ENCODE data around the gene GSTA2. TPM values are rescaled to one million over a fixed set of nuclear protein-coding genes. Genes with fewer than 3 reads are reported as not detected.
"Not testable (repeated sequence)": the region's sequence is repeated elsewhere in the genome, so short reads cannot be mapped to it uniquely, and the experiment has no call there.

GSTA2 gene
- total RNA-seq, 2 donors from 2014 or later, result not detected

DNA sequence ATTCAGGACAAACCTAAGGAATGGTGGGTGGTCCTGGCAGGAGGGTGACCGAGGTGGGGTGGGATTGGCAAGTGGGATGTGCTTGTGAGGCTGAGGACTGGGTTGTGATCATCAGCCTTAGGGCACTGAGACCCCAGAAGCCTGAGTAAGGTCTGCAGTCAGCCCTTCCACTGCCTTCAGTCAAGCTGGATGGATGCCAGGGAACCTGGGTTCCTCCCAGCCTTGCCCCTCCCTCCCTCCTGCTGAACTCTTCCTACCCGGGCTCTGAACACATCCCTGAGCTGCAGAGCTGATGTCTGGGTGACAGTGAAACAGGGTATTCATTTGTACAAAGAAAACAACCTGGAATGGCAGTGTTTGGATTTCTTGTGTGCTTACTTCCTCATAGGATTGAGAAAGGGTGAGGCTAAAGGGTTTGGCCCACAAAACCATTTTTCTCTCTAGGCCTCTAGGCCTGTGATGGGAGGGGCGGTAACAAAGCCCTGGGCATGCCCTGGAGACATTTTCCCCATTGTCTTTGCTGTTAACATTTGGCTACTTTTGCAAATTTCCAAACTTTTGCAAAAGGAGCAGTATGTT lies 19.5 kb upstream of the GSTA2 start:
- H3K27ac Mint-ChIP-seq; H3K4me1 Mint-ChIP-seq (ENCODE audit: low read depth in 2 of 2); H3K36me3 Mint-ChIP-seq; ATAC-seq; DNase-seq (ENCODE audit: low spot score); H3K9me3 Mint-ChIP-seq; H3K4me3 Mint-ChIP-seq: not testable (repeated sequence)
- peaks cover 14 to 33% of the 10 kb centered on the region in 2 donors for H3K27me3 Mint-ChIP-seq

DNA sequence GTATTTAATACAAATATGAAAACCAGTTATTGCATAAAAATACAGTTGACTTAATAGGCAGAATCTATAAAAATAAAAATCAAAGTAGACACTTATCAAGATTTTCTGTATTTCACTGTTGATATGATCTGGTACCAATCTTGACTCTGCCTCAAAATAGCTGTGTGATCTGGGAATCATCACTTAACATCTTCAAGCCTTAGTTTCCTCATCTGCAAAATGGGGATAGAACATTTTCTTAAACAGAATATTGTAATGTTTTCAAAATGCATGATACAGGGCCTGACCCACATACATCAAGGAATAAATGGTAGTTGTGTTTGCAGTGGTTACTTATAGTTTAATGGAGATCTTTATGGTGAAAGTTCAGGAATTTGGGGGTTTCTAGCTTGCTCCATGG lies 18.9 kb upstream of the GSTA2 start:
- H3K9me3 Mint-ChIP-seq; H3K4me3 Mint-ChIP-seq; H3K36me3 Mint-ChIP-seq; H3K27ac Mint-ChIP-seq; ATAC-seq; DNase-seq (ENCODE audit: low spot score); H3K4me1 Mint-ChIP-seq (ENCODE audit: low read depth in 2 of 2): not testable (repeated sequence)
- peaks cover 16 to 38% of the 10 kb centered on the region in 2 donors for H3K27me3 Mint-ChIP-seq

- no peak overlapping the region for H3K4me3 Mint-ChIP-seq
- peaks cover 23 to 54% of the 10 kb centered on the region in 2 donors for H3K27me3 Mint-ChIP-seq
- no peak for ATAC-seq
- no peaks in the 10 kb centered on the region for H3K9me3 Mint-ChIP-seq
- H3K4me1 Mint-ChIP-seq (ENCODE audit: low read depth in 2 of 2), result no peaks in the 10 kb centered on the region
- no peak for DNase-seq (ENCODE audit: low spot score)
- no peak overlapping the region for H3K27ac Mint-ChIP-seq
- no peaks in the 10 kb centered on the region for H3K36me3 Mint-ChIP-seq
Observed at GRCh38 chr6:52779237-52779636, 16.0 kb upstream of the GSTA2 start.

GRCh38 chr6:52776711-52777351 lies 13.6 kb upstream of the GSTA2 start:
- peaks cover 20 to 49% of the 10 kb centered on the region in 2 donors for H3K27me3 Mint-ChIP-seq
- not testable (repeated sequence) for DNase-seq (ENCODE audit: low spot score); H3K9me3 Mint-ChIP-seq; H3K4me3 Mint-ChIP-seq; ATAC-seq; H3K4me1 Mint-ChIP-seq (ENCODE audit: low read depth in 2 of 2); H3K27ac Mint-ChIP-seq; H3K36me3 Mint-ChIP-seq

DNA sequence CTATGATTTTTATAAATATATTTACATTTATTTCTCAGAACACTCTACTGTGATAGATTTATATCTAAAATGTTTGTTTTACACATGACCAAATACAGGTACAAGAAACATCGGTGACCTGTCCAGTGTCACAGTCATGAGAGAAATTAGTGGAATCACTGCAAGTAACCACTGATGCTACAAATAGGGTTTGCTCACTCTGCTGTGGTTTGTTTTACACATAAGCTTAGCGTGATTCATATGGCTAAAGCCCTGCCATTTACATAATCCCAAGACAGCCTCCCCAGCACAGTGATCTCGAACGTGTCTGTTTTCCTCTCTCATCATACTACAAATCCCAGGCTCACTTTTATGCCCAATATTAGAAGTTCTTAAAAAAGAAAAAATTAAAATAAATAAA lies 6.1 kb upstream of the GSTA2 start:
- H3K4me3 Mint-ChIP-seq; ATAC-seq; H3K27ac Mint-ChIP-seq; H3K36me3 Mint-ChIP-seq; H3K27me3 Mint-ChIP-seq; H3K4me1 Mint-ChIP-seq (ENCODE audit: low read depth in 2 of 2); H3K9me3 Mint-ChIP-seq; DNase-seq (ENCODE audit: low spot score): not testable (repeated sequence)

GRCh38 chr6:52767658-52768057 lies 4.4 kb upstream of the GSTA2 start:
- ATAC-seq; H3K4me1 Mint-ChIP-seq (ENCODE audit: low read depth in 2 of 2); DNase-seq (ENCODE audit: low spot score); H3K9me3 Mint-ChIP-seq; H3K4me3 Mint-ChIP-seq; H3K36me3 Mint-ChIP-seq; H3K27ac Mint-ChIP-seq: not testable (repeated sequence)
- peaks cover 6 to 15% of the 10 kb centered on the region in 2 donors for H3K27me3 Mint-ChIP-seq

GRCh38 chr6:52761673-52762491 lies 1.4 kb downstream of the GSTA2 start:
- not testable (repeated sequence) for H3K36me3 Mint-ChIP-seq; DNase-seq (ENCODE audit: low spot score); H3K27ac Mint-ChIP-seq; H3K4me3 Mint-ChIP-seq; H3K4me1 Mint-ChIP-seq (ENCODE audit: low read depth in 2 of 2); ATAC-seq; H3K9me3 Mint-ChIP-seq
- peaks cover 15 to 23% of the 10 kb centered on the region in 2 donors for H3K27me3 Mint-ChIP-seq

DNA sequence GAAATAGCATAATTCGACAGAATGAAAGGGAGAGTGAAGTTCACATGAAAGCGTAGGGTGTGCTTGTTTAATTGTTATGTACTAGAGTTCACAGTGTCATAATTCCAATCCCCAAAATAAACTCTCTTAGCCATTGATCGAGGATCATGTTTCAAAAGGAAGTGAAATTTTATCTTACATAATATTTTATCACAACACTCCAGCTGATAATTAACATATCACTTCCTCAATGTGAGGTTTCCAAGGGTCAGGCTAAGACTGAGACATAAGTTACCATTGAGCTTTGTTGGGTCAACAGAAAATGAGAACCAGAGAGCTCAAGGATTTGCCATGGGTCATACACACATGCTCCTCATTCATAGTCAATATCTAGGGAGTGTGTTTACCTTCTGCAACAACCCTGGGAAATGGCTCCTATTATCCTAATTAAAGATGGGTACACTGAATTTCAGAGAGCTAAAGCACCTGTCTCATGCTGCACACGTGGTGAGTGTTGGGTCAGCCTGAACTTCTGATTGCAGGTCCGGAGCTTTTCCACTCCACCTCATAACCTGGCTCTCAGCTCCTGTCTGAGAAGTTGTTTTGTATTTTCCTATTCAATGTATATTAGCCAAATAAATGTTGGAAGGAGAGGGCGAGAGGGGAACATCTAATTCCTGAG lies 3.0 kb downstream of the GSTA2 start:
- no peaks in the 10 kb centered on the region for H3K4me1 Mint-ChIP-seq (ENCODE audit: low read depth in 2 of 2)
- H3K9me3 Mint-ChIP-seq, result no peaks in the 10 kb centered on the region
- H3K27ac Mint-ChIP-seq, result no peak overlapping the region
- ATAC-seq (no peak), DNase-seq (ENCODE audit: low spot score) (no peak)
- peaks cover 11 to 16% of the 10 kb centered on the region in 2 donors for H3K27me3 Mint-ChIP-seq
- no peak overlapping the region for H3K4me3 Mint-ChIP-seq
- H3K36me3 Mint-ChIP-seq, result no peaks in the 10 kb centered on the region

DNA sequence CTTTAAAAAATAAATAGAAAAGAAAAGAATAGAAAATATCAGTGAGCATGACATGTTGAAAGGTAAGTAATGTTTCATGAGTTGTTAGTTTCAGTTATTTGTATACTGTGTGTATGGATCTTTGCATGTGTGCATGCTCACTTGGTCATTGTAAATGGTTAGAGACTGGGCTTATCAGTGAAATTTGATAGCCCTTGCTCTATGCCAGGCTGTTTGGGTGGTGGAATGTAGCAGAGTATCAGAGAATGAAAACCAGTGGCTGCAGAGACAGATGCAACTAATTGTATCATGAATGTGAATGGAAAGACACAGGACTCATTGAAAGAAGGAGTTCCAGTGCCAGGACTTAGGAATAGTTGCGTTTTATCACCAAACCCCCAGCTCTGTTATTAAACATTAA lies 4.2 kb downstream of the GSTA2 start:
- no peak for DNase-seq (ENCODE audit: low spot score)
- Mint-ChIP-seq H3K4me1 (ENCODE audit: low read depth in 2 of 2) (no peaks in the 10 kb centered on the region), H3K27ac (no peak overlapping the region), H3K27me3 (peaks cover 11 to 14% of the 10 kb centered on the region in 2 donors), H3K36me3 (no peaks in the 10 kb centered on the region), H3K4me3 (no peak overlapping the region), H3K9me3 (no peaks in the 10 kb centered on the region)
- no peak for ATAC-seq

DNA sequence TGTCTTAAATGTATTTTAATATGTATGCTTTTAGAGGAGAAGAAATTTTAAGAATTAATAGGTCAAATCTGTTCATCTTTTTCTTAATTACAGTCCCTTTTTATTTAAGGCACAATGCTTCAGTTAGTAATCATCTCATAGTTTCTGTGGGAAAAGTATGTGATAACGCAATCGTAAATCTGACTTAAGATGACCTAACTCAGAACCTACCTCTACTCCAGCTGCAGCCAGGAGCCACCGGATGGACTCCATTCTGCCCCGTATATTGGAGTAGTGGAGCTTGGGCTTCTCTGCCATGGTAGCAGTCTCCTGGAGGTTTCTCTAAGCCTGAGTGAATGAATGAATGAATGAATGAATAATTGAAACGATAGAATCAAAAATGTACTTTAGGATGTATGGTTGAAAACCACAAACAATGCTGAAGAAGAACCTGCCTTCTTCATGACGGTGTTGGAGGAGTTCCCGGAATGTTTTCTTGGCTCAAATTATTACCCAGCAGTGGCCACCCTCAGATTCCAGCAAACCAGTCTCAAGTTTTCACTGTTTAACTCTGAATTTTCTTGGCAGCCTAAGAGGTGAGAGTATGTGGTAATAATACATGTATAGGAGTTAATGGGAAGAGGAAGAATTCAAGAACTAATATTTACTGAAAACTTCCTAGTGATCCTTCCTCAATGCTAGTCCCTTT lies 5.5 kb downstream of the GSTA2 start:
- H3K4me3 Mint-ChIP-seq; ATAC-seq; DNase-seq (ENCODE audit: low spot score); H3K9me3 Mint-ChIP-seq; H3K36me3 Mint-ChIP-seq; H3K4me1 Mint-ChIP-seq (ENCODE audit: low read depth in 2 of 2); H3K27ac Mint-ChIP-seq: not testable (repeated sequence)
- peaks cover 8 to 17% of the 10 kb centered on the region in 2 donors for H3K27me3 Mint-ChIP-seq

DNA sequence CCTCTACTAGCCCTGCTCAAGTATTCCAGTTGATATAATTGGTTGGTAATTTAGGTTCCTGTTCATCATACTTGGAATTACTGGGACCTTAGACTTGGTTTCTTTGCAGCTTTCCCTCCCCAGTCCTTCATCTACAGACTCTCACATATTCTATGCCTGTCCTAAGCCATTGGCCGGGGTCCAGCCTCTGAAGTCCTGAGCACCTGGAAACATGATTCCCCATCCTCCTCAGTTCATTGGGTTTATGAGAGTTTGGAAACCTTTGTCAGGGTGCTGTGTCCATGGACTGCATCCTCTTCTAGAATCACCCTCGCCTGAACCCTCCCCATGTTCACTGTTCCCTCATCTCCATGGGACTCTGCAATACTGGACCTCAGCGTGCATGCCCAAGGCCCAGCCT lies 8.8 kb downstream of the GSTA2 start:
- Mint-ChIP-seq H3K27me3 (peaks cover 6 to 17% of the 10 kb centered on the region in 2 donors), H3K4me3 (no peak overlapping the region), H3K36me3 (no peaks in the 10 kb centered on the region), H3K4me1 (ENCODE audit: low read depth in 2 of 2) (no peaks in the 10 kb centered on the region), H3K27ac (no peak overlapping the region), H3K9me3 (peaks cover 3% of the 10 kb centered on the region)
- ATAC-seq, result no peak
- DNase-seq (ENCODE audit: low spot score), result no peak

- H3K4me3 Mint-ChIP-seq, ATAC-seq: not testable (repeated sequence)
Observed at GRCh38 chr6:52753137-52753536, 10.1 kb downstream of the GSTA2 start.

GRCh38 chr6:52752310-52752709 lies 11.0 kb downstream of the GSTA2 start:
- Mint-ChIP-seq H3K9me3 (peaks cover 3% of the 10 kb centered on the region), H3K4me1 (ENCODE audit: low read depth in 2 of 2) (no peaks in the 10 kb centered on the region), H3K27ac (no peak overlapping the region), H3K4me3 (no peak overlapping the region), H3K36me3 (no peaks in the 10 kb centered on the region), H3K27me3 (peaks cover 6 to 17% of the 10 kb centered on the region in 2 donors)
- no peak for ATAC-seq
- no peak for DNase-seq (ENCODE audit: low spot score)

More at GRCh38 chr6:52753137-52753536, 10.1 kb downstream of the GSTA2 start:
- H3K4me1 Mint-ChIP-seq (ENCODE audit: low read depth in 2 of 2); H3K36me3 Mint-ChIP-seq; DNase-seq (ENCODE audit: low spot score); H3K27ac Mint-ChIP-seq; H3K9me3 Mint-ChIP-seq: not testable (repeated sequence)
- peaks cover 6 to 17% of the 10 kb centered on the region in 2 donors for H3K27me3 Mint-ChIP-seq
